SH-SY5Y (cell line): ENCODE measurements around the gene HSBP1.

ENCODE experiments used
- GATA2 ChIP-seq: IDR thresholded peaks from 2 replicates; pipeline ENCODE4 v1.6.1; 2011; ENCODE audit warnings: mild to moderate bottlenecking, low read depth, low read length
- GATA3 ChIP-seq: IDR thresholded peaks from 2 replicates; pipeline ENCODE4 v1.6.1; 2011; ENCODE audit warnings: low read depth, mild to moderate bottlenecking, low read length, moderate library complexity

GRCh38 chr16:83806036-83806435 lies 1.7 kb upstream of the HSBP1 start:
- TF ChIP-seq GATA2 (no peak), GATA3 (no peak)
